Measurements from ENCODE around the gene FAM120B.

The FAM120B gene

GRCh38 chr6:170287371-170287876, 19.1 kb upstream of the FAM120B start:
- DNase-seq (ENCODE audit: low spot score): no peak

GRCh38 chr6:170288091-170288631, 18.4 kb upstream of the FAM120B start:
- no peak for DNase-seq (ENCODE audit: low spot score)

DNA sequence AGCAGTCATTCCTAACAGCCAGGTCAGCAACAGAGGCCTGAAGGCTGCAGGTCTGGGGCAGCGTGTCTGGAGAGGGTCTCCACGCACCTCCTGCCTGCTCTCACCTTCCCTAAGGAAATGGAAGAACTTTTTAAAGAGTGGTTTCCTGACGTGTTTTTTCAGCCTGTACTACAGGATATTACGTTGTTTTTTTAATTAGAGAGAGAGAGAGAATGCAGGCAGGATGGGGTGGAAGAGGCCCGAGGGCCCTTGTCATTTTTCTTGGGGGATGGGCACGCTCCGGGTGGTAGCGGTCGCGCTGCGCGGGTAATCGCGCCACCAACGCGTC, 17.7 kb upstream of the FAM120B start:
- no peak for DNase-seq (ENCODE audit: low spot score)

DNA sequence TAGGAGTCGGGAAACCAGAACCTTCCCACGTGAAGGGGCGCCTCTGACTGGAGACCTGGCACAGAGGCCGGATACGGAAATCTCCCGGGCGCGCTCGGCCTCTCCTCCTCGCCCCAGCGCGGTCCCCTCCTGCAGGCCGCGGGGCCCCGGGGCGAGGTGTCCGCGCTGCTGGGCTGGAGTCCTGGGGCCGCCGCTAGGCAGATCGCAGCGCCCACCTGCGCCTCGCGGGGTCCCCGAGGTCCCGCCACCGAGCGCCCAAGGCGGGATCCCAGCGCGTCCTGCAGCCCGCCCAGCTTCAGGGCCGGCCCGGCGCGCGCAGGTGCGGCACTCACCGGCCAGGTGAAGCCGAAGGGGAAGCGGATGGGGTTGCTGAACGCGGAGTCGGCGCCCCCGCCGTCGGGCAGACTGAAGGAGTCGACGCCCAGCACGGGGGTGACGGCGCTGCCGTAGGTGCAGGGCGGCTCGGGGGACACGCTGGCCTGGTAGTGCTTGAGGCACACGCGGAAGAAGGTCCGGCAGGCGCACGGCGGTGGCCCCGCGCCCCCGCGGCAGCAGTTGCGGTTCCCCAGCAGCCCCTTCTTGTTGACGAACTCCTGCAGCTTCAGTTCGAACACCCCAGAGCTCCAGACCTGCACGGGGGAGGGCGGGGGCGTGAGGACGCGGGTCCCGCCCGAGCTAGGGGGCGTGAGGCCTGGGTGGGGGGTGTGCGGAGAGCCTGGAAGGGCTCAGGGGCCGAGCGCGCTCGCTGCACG, 17.2 kb upstream of the FAM120B start:
- DNase-seq (ENCODE audit: low spot score): no peak

GRCh38 chr6:170289951-170290295, 16.6 kb upstream of the FAM120B start:
- no peak for DNase-seq (ENCODE audit: low spot score)

- peak; percentile 42 for DNase-seq (ENCODE audit: low spot score)
These were observed 16.0 kb upstream of the FAM120B start, which contains the start of gene DLL1 for GRCh38 chr6:170290296-170291128. DLL1 (minus strand) TSS chr6:170291078; CDS start chr6:170290139, 939 bp downstream.

- DNase-seq (ENCODE audit: low spot score): no peak
These were observed 15.1 kb upstream of the FAM120B start for GRCh38 chr6:170291271-170292110.

- DNase-seq (ENCODE audit: low spot score): no peak
These were observed 14.5 kb upstream of the FAM120B start for GRCh38 chr6:170292111-170292406.

DNA sequence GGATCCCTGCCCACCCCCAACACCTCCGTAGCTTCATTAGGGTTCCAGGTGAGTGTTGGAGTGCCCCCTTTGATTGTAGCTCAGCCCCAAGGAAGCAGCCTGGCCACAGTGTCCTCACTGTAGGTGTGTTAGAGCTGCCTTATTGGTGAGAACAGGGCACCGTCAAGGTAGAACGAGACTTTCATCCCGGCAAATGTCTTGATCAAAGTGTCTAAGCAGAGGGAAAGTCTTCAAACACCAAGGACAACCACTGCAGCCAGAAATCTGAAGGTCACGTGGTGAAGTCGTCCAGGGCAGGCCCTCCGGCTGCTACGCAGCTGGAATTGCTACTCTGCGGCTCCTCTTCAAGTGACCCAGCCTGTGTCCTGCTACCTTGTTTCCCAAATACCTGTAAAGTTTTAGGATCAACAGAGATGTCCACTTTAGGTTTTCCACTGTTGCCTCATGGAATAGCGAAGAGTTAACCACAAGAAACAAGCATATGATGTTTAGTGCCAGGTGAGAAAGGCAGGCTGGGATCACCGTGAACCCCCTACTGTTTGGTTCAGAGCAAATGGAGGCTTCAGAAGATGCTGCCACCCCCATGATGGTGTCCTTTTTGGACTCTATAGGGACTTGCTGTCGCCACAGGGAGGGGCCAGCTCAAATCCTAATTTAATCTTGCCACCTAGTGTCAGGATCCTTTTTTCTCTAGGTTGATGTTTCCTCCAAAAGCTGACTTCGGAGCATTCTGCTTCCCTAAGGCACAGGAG, 14.0 kb upstream of the FAM120B start:
- DNase-seq (ENCODE audit: low spot score): no peak

DNA sequence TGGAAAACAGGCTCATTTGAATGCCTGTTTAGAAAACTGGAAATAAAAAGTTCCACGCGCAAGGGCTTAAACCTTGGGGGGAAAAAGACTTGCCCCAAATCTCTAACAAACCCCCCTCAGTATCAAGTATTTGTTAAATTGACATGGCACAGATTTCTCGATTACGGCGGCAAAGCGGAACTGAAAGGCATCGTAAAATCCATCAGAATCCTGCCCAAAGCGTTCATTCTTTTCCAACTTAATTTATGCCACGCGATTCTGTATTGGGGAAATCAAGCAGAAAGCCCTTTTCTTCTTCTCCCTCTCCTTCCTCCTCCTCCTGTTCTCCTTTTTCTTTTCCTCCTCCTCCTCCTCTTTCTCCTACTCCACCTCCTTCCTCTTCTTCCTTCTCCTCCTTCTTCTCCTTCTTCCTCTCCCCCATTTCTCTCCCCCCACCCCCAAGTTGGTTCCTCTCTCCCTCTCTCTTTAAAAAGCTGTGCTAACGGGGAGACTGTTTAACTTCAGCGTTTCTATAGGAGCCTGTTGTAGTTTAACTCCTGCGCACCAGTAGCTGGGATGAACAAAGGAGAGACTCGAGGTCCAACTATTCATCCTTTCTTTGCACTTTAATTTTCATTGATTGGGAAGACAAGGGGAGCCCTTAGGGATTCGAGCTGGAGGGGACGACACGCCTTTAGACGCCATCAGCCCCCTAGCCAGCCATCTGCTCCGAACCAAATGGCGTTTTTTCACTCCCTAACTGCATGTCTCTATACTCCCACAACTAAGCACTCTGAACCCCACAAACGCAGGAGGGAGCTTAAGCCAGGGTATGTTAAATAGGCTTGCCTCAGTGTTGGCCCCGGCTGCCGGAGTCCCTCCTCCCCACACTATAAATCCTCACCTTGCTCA, 13.0 kb upstream of the FAM120B start:
- no peak for DNase-seq (ENCODE audit: low spot score)

DNA sequence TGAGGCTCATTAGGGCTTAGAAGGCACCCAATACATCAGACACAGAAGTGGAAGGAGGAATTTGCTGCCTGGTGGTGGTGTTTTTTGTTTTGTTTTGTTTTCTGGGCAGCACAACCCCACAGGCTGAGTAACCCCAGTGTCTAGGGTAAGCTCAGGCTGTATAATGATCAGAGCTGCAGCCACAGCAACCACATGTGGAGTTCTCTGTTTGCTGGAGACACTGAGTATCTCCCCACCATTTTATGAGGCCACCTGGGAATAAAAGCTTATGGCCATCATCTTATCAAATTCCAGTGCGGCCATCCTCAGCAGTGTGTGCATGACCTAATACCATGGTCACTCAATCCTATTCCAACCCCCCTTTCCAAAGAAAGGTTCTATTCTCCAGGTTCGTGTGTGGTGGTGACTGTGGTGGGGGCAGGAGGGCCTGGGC, 12.2 kb upstream of the FAM120B start:
- no peak for DNase-seq (ENCODE audit: low spot score)

GRCh38 chr6:170294813-170295509, 11.6 kb upstream of the FAM120B start:
- no peak for DNase-seq (ENCODE audit: low spot score)

- DNase-seq (ENCODE audit: low spot score): peak; percentile 70
These were observed 10.8 kb upstream of the FAM120B start for GRCh38 chr6:170295510-170296422.

GRCh38 chr6:170296423-170296745, 10.2 kb upstream of the FAM120B start:
- DNase-seq (ENCODE audit: low spot score): no peak

- DNase-seq (ENCODE audit: low spot score): no peak
These were observed 9.6 kb upstream of the FAM120B start for GRCh38 chr6:170296746-170297575.

DNA sequence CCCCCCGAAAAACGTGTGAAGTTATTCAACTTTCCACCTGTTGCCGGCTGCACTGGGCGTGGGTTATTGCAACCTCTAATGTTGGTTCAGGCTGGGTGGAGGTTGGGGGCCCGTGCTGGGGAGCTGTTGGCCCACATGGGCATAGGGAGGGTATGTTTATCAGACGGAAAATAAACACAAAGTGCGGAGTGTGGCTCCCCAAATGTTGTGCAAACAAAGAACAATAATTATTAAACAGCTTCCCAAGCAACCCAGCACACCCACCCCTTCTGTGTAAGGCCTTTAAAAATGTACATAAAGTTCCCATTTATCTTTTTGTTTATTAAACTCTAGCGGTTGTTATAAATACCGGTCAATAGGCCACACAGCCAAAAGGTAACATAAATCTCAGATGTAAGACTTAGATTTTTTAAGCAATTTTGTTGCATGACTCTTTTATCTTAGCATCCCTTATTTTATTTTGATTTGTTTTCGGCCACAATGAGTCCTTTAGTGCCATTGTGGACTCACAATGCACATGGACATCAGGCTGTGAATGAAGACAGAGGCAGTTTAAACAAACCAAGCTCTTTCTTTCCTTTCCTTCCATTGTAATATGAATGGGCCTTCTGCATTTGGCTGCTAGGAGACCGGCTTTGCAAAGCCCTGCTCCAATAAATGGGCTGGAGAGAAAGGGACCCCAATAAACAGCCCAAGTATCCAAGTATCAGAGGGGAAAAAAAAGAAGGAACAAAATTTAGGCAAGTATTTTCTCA, 8.8 kb upstream of the FAM120B start:
- no peak for DNase-seq (ENCODE audit: low spot score)

GRCh38 chr6:170298688-170299087, 7.9 kb upstream of the FAM120B start:
- no peak for DNase-seq (ENCODE audit: low spot score)

Measured in germinal center (tissue), 1 donor.